Heart left ventricle (tissue), 13 donors: Measurements from ENCODE around the gene GBGT1.

Experiments
- CTCF ChIP-seq, 12 donors: fragments of 200-600 bp; sonication (generic) in 4 of 12; IDR thresholded peaks; one replicate each; pipeline versions ENCODE4 v1.5.0 to v1.8.0; 2018 to 2022; ENCODE audit warnings: antibody characterized with exemption in 12 of 12, mild to moderate bottlenecking in 5 of 12
- POLR2A ChIP-seq, 2 donors: fragments of 450-650 bp; IDR thresholded peaks; one replicate each; pipeline ENCODE4 v1.6.1; 2017; ENCODE audit warnings: antibody characterized with exemption in 2 of 2, mild to moderate bottlenecking in 2 of 2, moderate library complexity in 2 of 2
- donor health status: ischemic (EF 13 %, LVEDD 7.1; RV severe dilation, severe dysfunction).
- donor health status: DM: no; HTN: yes; CAD: no.
- donor health status: DM: no; HTN: no; CAD: no.
- donor health status: ischemic (EF 25% LVEDD 6.9; RV normal size, moderate dysfunction).
- donor health status: ischemic (EF 25% LVEDD 5.7; RV mildly dilated, moderate dysfunction).
- donor health status: ischemic (EF 35%, LVEDD 5.7; RV mildly dilated, moderate dysfunction).
- donor health status: nonischemic (EF 11% LVEDD 7.7; RV severe dilation, severe dysfunction).
- donor health status: DM: yes; HTN: yes; CAD: no.
- donor health status: PGD.
- donor health status: ischemic (EF 29% LVEDD 5.4; RV normal size, mild dysfunction).
- donor health status: nonischemic (EF 23%, LVEDD 6.1; RV moderate dilation, normal function).

- TF ChIP-seq CTCF (IDR thresholded peaks at IDR 0.05): no peak
- no peak for TF ChIP-seq POLR2A (IDR thresholded peaks at IDR 0.05)
These were observed 18.5 kb downstream of the GBGT1 start for GRCh38 chr9:133144904-133145851.
